Measurements from ENCODE around the gene GALC.

DNA sequence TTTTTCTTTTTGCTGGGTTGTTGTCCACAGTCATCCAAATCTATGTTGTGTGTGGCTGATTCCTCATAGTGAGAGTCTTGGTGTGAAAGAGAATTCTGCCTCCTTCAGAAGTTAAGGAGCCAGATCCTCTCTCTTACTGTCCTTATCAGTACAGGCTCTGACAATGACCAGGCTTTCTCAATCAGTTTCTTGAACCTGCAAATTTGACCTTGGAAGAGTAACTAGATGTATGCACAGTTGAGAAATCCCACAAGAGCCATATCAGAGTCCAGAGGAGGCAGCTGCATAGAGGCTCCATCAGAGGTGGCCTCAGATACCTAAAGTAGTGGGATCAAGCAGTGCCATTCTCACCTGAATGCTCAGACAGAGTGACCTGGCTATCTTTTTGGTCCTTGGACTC is 5.5 kb upstream of the GALC start:
- TF ChIP-seq, protein P1, sequence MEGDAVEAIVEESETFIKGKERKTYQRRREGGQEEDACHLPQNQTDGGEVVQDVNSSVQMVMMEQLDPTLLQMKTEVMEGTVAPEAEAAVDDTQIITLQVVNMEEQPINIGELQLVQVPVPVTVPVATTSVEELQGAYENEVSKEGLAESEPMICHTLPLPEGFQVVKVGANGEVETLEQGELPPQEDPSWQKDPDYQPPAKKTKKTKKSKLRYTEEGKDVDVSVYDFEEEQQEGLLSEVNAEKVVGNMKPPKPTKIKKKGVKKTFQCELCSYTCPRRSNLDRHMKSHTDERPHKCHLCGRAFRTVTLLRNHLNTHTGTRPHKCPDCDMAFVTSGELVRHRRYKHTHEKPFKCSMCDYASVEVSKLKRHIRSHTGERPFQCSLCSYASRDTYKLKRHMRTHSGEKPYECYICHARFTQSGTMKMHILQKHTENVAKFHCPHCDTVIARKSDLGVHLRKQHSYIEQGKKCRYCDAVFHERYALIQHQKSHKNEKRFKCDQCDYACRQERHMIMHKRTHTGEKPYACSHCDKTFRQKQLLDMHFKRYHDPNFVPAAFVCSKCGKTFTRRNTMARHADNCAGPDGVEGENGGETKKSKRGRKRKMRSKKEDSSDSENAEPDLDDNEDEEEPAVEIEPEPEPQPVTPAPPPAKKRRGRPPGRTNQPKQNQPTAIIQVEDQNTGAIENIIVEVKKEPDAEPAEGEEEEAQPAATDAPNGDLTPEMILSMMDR (IDR thresholded peaks at IDR 0.05): no peak
- no peak for TF ChIP-seq POLR2A (IDR thresholded peaks at IDR 0.05)

All from heart left ventricle (tissue), 13 donors.